ENCODE results near the gene ZFHX2. TPM values are rescaled to one million over a fixed set of nuclear protein-coding genes. Genes with fewer than 3 reads are reported as not detected.

The ZFHX2 gene
- total RNA-seq, result 0.49 and 1.6 TPM in 2 replicates

DNA sequence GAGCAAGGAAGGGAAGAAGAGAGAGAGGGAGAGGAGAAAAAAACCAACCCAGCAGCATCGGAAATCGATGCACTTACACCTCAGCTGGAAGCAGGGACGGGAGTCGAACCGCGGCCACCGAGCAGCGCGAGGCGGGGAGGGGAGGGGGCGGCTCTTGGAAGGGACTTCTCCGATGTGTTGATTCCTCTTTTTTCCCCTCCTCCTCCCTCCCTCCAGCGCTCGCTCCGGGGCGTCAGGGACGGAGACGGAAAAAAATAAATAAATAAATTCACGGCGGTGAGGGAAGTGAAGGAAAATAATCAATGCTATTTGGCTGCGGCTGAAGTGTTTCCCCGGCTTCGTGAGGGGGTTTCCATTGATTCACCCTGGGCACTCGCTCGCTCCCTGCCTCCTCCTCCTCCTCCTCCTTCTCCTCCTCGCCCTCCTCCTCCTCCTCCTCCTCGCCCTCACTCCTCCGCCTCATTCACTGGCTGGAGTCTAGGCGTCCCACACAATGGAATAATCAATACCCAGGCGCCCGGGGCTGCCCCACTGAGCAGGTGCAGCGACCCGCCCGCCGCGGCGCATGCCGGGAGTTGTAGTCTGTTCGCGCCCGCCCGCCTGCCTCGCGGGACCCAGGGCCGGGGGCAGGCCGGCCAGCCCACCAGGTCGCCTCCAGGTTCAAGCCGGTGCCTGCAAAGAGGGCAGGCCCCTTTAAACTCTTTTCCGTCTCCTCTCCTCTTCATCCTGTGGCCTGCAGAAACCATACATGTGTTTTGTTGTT, at the start of gene ZFHX2:
ZFHX2 (minus strand) TSS at position 500 of the 763 bp plus-strand sequence. CDS start 16,440 bp downstream, outside the sequence.

GRCh38 chr14:23578560-23579310, 27.2 kb upstream of the ZFHX2 start, which contains the start of gene JPH4:
Gene JPH4 (minus strand): TSS chr14:23578790. CDS start chr14:23577453, 1,337 bp downstream.

DNA sequence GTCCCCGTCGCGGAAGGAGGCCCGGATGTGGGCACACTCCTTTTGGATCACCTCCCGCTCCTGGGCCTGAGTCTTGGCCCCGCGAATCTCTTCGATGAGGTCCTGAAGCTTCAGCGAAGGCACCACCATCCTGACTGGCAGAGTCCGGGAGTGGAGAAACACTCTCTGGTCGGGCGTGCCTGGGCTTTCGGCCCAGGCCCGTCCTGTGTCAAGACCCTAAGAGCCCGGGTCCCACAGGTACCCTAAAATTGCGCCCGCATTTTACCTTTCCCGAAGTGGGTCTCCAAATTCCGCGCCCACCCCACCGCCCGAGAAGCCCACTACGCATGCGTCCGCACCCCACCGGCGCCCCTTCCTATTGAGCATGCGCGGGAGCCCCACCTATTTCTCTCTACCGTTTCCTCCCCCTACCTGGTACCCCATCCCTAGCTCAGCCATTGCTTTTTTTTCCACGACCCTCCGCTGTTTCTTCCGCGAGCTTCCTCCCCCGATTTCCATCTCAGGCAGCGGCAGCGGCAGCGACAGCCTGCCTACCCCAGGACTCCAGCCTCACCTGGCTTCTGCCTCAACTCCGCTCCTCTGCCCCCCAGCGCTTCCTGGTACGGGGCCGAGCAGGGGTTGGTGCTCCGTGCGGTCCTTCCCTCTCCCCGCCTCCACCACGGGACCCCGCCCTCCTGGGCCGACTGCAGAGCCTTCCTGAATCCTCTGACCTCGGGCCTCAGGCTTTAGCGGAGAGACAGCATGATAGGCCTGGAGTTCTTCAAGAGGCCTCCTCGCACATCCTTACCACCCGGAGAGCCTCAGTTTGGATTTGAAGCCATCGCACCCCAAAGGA, 15.8 kb upstream of the ZFHX2 start, which contains the start of gene AP1G2:
AP1G2 (minus strand) TSS at position 606 of the 835 bp plus-strand sequence; CDS start at position 129, 477 bp downstream.

GRCh38 chr14:23555882-23556699, 4.5 kb upstream of the ZFHX2 start, which contains the start of gene THTPA:
Gene THTPA (plus strand): TSS chr14:23556271. CDS start chr14:23556758, 487 bp downstream.

Other genes with a start within 250 kb of the ZFHX2 start
- gene PPP1R3E, start 248.9 kb downstream of the ZFHX2 start, total RNA-seq, result 0.98 and 3.2 TPM in 2 replicates
- 13.5 and 15.5 TPM in 2 replicates for gene BCL2L2, start 244.9 kb downstream of the ZFHX2 start, total RNA-seq
- gene PABPN1, start 230.3 kb downstream of the ZFHX2 start, total RNA-seq, result 58.4 and 59.0 TPM in 2 replicates
- gene SLC22A17, start 198.9 kb downstream of the ZFHX2 start, total RNA-seq, result 16.9 and 34.9 TPM in 2 replicates
- 10.4 and 14.7 TPM in 2 replicates for gene EFS, start 186.6 kb downstream of the ZFHX2 start, total RNA-seq
- not detected in 2 replicates for gene IL25, start 179.0 kb downstream of the ZFHX2 start, total RNA-seq
- 0.25 TPM in 1 of 2 replicates, not detected in the other for gene CMTM5, start 174.7 kb downstream of the ZFHX2 start, total RNA-seq
- gene MYH6, start 143.5 kb downstream of the ZFHX2 start, total RNA-seq, result not detected in 2 replicates
- not detected in 2 replicates for gene MYH7, start 116.1 kb downstream of the ZFHX2 start, total RNA-seq
- 32.5 and 46.3 TPM in 2 replicates for gene NGDN, start 82.1 kb downstream of the ZFHX2 start, total RNA-seq
- 8.4 and 9.8 TPM in 2 replicates for gene THTPA, start 4.5 kb upstream of the ZFHX2 start, total RNA-seq
- 61.3 and 101 TPM in 2 replicates for gene AP1G2, start 16.0 kb upstream of the ZFHX2 start, total RNA-seq
- gene JPH4, start 27.0 kb upstream of the ZFHX2 start, total RNA-seq, result not detected in 2 replicates
- gene DHRS2, start 84.6 kb upstream of the ZFHX2 start, total RNA-seq, result 0.33 TPM in 1 of 2 replicates, not detected in the other

Data from mesangial cell (primary cell).